NCI-H1436 treated with DMSO at 0.1 percent for 48 hours (cell line): ENCODE measurements around the gene SRPK2.

ENCODE experiments used
- DNase-seq: peaks from one replicate; lab custom pipeline; 2025; lab: John Stamatoyannopoulos, UW

The SRPK2 gene

DNA sequence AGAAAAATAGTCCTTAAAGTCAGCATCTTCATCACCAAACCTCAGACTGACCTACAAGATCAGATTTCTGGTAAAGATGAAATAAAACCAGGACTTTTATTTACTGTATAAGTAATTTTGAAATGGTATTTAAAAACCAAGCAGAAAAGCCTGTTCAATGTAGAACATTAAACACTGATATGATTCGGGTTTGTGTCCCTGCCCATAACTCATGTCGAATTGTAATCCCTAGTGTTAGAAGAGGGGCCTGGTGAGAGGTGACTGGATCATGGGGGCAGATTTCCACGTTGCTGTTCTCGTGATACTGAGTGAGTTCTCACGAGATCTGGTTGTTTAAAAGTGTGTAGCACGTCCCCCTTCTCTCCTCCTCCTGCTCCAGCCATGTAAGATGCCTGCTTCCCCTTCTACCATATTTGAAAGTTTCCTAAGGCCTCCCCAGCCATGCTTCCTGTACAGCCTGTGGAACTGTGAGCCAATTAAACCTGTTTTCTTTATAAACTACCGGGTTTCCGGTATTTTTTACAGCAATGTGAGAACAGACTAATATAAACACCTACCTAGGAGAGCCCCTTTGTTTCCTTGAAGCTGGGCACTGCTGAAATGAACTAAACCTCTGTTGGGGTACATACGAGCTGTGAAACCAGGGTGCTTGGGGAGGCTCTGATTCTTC is 254.6 kb downstream of the SRPK2 start:
- DNase-seq: no peak

DNA sequence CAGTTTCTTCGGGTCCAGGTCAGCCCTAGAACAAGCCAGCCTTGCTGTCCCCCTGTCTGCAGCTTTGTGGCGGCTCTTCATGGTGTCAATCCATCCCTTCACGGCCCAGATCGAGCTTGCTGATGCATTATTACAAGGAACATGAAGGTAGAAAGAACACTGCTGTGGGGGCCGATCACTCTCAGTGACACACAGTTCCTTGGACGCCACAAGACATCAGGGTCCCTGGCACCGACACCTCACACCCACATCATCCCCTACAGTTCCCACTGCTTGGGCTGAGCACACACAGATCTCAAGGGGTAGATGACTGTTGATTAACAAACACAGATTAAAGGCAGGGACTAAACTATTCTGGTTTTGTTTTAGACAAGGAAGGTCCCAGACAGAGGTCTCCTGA is 255.4 kb downstream of the SRPK2 start:
- DNase-seq: no peak

DNA sequence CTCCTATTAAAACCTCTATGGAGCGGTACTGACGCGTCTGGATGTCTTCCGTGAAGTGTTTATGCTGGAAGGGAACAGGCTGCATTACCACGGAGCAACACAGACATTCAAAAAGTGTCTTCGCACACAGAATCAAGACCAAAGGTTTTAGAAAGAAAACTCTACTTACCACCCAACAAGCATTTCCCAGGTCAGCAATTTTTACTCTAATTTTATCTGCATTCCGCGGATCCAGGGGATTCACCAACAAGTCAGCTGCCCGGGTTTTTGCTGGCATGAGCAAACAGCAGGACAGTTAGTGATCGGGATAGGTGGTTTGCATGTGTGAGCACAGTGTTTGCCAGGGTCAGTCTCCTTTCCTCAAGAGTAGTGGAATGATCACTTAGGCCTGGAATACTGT is 255.9 kb downstream of the SRPK2 start:
- no peak for DNase-seq

DNA sequence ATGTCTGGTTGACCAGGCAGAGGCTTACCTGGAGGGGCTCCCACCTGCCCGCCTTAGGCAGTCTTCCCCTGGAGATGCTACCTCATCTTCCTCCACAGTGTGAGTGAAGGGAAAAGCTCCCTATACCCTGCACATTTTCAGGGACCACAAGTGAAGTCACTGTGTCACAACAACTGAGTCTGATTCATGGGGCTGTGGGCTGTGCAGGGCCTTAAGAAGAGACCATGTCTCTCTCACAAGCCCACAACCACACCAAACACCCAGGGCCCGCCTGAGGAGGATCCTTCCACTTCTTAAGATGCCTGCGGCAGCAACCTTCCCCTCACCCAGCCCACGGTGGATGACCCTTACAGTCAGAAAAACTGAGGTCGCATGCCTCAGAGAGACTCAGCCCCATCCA is 256.4 kb downstream of the SRPK2 start:
- DNase-seq: no peak

DNA sequence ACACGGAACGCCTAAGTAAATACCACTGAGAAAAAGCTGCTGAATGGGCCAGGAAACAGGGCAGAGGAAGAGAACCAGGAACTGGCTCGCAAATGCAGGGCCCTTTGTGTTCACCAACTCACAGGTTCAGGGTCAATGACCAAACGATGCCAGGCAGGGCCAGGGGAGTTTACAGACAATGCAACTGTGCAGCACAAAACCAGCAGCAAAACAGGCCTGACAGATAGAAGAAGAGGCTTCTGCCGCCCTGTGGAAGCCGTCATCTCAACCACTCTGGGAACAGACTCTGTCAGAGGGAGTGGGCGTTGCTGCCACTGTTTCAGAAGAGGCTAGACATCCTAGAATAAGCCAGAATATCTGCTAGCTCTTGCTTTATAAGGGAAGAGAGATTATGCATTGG is 256.8 kb downstream of the SRPK2 start:
- no peak for DNase-seq

DNA sequence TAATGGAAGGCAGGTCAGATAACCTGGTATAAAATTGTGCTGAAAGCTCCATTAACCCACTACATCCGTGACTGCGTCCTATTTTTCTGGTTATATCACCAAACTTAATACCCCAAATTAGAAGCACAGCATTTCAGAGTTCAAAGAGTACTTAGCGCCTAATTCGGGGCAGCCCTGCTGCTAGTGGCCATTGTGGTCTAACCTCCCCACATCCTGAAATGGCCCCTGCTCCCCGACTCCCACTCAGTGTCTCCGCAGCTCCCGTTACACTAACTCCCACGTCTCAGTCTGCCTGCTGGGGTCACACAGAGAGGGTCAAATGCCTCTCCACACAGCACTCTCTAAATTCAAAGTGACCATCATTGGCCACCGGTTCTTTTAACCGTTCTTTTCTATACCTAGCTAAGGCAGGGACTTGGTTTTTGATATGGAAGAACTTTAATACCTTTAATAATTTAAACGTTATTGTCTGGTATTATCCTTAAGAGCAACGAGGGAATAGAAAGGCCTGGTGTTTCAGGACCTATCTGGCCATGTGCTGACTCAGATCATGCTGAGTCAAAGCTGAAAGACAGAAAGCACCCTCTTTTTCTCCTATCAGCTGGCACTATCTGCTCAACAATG is 257.6 kb downstream of the SRPK2 start:
- DNase-seq: no peak

DNA sequence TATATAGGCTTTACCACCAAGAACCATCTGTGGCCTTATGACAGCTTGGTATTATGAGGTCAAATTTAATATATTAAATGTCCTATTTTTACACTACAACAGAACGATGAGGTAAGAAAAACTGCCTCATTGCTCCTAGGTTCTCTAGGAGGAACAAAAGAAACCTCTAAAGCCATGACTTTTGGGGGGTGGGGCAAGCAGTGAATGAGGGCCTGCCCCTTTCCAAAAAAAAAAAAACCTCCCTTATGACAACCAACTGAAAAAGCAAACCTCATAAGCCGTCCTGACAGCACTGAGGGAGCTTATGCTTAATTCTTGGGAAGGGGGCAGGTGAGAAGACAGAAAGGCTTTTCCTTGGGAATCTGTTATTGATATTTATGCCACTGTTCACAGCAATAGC is 258.1 kb downstream of the SRPK2 start:
- DNase-seq: no peak

DNA sequence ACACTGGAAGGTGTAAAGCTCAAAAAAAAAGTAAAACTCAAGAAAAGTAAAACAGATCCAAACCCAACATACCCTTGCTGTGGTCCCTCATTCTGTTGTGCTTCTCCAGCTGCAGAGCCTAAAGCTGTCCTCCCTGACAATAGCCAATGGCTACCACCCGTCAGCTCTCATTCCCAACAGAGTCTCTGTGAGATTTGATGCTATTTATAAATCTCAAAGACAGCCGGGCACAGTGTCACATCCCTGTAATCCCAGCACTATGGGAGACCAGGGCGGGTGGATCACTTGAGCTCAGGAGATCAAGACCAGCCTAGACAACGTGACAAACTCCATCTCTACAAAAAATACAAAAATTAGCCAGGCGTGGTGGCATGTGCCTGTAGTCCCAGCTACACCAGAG is 258.7 kb downstream of the SRPK2 start:
- DNase-seq: no peak

DNA sequence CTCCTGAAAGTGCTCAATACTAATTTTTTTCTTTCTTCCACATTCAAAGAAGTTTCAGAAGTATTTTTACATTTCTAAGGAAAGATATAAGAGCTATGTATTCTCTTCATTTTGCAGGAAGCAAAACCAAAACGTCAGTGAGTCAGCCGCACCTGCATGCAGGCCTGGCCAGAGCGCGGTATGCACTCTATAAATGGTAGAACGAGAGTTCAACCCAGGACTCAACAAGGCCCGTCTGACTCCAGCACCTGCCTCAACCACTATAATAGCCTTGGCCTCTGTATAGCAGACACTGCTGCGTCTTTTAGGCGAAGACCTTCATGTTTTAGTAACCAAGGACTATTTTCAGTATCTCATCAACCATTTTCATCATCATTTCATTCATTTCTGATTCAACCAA is 261.5 kb downstream of the SRPK2 start:
- no peak for DNase-seq

DNA sequence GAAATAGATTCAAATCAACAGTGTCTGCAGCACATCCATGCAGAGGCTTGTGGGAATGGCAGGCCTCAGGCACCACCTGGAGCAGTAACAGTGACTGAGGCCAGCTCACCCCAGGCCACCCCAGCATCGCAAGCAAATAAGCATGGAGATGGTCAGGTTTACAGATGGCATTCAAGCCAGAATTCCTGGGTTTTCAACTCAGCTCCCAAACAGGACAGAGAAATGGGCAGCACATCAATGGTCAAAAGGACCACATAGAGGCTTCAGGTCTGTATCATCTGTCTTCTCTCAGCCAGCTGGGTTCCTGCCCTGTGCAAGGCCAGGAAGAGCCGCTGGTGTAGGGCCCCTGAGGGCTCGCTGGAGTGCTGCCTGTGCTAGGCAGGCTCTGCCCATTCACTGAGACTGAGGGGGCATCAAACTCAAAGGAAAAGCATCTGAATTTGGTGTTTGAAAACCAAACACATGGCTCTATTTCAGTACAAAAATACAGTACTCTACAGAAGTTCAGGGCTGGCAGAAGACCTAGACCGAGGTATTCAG is 262.2 kb downstream of the SRPK2 start:
- no peak for DNase-seq

DNA sequence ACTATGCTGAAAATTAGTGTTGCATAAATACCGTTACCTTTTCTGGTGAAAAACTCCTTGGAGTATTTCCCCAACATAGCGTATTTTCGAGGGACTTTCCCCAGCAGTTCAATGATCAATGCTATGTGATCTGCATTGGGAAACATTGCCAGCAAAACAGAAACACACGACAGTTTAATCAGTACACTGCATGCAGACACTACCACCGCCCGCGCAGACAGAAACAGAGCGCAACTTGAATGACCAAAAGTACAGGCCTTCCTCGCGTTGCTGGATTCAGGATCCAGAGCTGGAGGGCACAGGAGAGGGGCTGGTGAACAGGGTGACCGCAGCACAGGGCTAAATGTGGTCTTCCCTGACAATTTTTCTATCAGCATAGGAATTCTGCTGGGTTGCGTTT is 263.0 kb downstream of the SRPK2 start:
- DNase-seq: no peak

DNA sequence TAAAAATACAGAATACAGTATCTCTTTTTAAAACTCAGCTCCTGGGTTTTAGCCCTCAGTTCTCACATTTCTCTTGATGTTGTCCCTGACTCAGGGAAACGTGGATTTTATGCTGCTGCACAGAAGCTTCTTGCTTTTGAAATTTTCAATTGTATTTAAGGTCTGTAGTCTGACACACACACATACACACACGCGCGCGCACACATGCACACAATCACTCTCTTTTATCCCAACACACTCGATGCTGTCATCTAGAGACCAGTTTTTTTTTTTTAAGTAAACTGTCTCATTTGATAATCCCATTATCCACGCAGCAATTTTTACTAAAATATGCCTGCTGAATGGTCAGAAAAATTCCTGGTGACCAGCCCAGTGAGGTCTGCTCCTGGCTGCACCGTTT is 266.1 kb downstream of the SRPK2 start:
- DNase-seq: no peak

DNA sequence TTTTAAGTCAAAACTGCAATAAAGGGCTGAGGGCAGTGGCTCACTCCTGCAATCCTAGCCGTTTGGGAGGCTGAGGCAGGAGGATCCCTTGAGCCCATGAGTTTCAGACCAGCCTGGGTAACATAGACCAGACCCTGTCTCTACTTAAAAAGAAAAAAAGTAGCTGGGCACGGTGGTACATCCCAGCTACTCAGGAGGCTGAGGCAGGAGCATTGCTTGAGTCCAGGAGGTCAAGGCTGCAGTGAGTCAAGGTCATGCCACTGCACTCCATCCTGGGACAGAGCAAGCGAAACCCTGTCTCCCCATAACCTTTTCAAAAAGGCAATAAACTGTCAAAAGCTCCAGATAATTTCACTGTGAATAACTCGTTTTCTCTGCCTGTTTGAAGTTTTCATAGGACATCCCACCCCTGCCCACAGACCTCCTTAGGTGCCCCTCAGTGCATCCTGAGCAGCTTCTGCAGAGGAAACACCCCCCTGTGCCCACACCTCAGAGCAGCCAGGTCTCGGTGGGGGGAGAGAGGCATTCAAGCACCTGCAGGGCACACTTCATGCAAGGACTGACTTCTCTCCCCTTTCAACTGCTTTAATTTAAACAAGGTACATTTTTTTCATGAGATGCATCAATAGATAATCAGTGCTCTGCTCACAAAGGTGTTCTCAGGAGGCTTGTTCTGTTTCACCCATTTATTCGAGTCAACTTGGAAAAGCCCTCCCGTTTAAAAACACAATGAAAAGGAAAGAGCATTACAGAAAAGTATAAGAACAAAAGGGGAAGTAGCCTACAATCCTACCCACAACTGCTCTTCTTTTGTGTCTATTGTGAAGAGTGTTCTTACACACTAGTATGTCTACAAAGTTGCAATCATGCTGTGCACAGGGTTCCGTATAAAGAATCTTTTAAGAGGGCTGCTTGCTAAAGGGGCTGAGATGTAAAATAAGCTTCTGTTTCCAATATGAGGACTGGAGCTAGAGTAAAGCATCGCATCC is 269.8 kb downstream of the SRPK2 start:
- DNase-seq: no peak

DNA sequence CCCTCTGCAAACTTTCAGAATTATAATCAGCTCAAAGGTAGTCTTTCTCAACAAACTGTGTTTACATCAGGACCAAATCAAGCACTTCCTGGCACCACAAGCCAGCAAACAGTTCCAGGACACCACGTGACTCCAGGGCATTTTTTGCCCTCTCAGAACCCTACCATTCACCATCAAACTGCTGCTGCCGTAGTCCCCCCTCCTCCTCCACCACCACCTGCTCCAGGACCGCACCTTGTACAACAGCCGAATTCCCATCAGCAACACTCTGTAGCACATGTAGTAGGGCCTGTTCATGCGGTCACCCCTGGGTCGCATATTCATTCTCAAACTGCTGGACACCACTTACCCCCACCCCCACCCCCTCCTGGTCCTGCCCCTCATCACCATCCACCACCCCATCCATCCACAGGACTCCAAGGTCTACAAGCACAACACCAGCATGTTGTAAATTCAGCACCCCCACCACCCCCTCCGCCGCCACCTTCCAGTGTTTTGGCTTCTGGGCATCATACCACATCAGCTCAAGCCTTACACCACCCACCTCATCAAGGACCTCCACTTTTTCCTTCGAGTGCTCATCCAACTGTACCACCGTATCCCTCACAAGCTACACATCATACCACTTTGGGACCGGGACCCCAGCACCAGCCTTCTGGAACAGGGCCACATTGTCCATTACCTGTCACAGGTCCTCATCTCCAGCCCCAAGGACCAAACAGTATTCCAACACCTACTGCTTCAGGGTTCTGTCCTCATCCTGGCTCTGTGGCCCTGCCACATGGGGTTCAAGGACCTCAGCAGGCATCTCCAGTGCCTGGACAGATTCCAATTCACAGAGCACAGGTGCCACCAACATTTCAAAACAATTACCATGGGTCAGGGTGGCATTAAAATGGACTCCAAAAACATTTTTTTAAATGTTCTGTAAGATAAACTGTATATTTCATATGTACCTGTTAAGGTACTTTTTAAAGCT is 276.0 kb downstream of the SRPK2 start:
- DNase-seq: no peak

DNA sequence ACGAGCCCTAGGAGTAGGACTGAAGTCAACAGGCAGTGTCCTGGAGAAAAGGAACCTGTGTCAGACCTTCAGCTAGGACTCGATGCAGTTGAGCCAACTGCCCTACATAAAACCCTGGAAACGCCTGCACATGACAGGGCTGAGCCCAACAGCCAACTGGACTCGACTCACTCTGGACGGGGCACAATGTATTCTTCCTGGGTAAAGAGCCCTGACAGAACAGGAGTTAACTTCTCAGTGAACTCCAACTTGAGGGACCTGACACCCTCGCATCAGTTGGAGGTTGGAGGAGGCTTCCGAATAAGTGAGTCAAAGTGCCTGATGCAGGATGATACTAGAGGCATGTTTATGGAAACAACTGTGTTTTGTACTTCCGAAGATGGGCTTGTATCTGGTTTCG is 281.3 kb downstream of the SRPK2 start:
- no peak for DNase-seq

DNA sequence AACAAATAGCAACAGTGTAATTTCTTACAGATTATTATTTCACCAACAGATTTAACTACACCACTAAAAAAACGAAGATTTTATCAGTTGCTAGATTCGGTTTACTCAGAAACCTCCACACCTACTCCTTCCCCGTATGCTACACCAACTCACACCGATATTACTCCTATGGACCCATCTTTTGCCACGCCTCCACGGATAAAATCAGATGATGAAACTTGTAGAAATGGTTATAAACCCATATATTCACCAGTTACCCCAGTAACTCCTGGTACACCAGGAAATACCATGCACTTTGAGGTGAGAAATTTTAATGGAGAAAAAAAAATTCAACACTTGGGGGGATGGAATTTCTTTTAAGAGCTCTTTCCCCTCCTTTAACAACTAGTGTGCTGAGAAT is 282.2 kb downstream of the SRPK2 start:
- DNase-seq: no peak

DNA sequence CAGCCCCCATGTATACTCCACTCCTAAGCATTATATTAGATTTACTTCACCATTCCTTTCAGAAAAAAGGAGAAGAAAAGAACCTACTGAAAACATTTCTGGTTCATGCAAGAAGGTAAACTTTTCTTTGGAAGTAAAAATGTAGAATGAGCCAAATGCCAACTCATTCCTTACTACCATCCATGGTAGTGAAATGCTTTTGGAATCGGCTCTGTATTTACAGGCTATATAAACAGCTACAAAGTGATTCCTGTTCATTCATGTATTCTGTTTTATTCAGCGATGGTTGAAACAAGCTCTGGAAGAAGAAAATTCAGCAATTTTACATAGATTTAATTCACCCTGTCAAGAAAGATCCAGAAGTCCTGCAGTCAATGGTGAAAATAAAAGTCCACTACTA is 283.1 kb downstream of the SRPK2 start:
- DNase-seq: no peak

DNA sequence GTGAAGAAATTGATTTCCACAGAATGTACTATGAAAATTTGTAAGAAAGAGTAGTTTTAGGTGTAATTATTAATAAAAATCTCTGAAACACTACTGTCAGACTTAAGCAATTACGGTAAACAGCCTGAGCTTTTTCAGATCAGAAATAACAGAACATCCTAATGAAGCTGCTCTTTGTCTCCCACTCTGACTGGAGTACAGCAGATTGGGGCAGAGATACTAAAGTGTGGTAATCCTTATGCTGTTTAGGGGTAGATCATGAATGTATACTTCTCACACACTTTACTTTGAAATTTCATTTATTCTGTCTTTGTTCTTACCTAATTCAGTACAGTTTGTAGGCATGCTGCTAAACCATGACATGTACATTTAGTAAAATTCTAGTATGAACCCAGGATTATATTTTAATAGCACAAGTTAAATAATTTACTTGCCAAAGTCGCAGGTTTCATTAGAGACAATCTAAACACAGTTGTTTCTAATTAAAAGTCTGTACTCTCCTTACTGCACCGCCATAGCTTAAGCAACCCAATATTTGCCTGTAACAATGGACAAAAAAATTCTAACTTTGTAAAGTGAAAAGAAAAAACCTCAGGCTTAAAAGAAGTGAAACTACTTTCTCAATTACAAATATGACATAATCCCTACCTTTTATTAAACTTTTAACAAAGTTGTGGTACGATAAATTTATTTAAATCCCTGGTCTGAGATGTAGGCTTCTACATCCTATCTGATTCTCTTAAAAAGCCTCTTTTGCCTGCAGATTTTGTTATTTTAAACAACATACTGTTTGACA is 286.0 kb downstream of the SRPK2 start:
- DNase-seq: no peak

DNA sequence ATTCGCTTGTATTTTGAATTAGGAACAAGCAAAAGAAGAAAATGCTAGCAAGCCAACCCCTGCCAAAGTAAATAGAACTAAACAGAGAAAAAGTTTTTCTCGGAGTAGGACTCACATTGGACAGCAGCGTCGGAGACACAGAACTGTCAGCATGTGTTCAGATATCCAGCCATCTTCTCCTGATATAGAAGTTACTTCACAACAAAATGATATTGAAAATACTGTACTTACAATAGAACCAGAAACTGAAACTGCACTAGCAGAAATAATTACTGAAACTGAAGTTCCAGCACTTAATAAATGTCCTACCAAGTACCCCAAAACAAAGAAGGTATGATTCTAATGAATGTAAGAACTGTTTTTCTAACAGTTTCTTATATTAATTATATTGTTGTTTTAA is 286.9 kb downstream of the SRPK2 start:
- DNase-seq: no peak

DNA sequence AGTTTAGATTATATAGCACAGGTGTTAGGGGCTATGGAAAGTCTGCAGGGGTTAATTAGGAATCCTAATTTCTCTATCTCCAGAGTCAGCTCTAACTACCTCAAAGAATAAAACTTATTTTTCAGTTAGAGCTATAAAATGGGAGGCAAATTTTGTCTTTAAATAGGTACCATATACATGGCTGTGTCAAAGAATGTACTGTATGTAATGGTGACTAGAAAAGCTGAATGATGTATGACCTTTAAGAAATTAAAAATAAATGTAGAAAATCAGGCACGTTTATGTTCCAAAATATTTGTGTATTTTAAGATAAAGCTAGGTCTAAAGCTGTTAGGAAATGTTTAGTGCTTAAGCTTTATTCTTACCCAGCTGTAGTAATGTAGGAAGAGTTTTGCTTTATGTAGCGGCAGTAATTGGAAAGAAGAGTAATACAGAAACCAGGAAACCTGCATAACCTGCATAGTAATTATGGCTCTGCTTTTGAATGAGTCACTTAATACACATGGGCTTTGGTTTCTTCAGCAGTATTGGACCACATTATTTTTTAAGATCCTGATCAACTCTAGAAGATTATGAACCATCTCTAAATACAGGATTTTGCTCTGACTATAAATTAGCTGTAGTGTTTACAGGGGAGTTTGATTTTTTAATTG is 289.7 kb downstream of the SRPK2 start:
- no peak for DNase-seq
